K562 (cell line): ENCODE data around the gene ZNF646. TPM values are rescaled to one million over a fixed set of nuclear protein-coding genes. Genes with fewer than 3 reads are reported as not detected.

Experiments
- AFF4 ChIP-seq: sonication (generic); formaldehyde crosslinking; IDR thresholded peaks from 2 replicates; pipeline ENCODE4 v1.8.0; 2023; ENCODE audit warnings: mild to moderate bottlenecking, missing genetic modification reagents
- CCAR2 ChIP-seq: fragments of 200-400 bp; formaldehyde crosslinking; IDR thresholded peaks from 2 replicates; pipeline ENCODE4 v1.6.1; 2017; ENCODE audit warnings: mild to moderate bottlenecking, low read depth, low read length
- CREB1 ChIP-seq, 2 experiments: sonication (generic) in 1 of 2; formaldehyde crosslinking in 1 of 2; IDR thresholded peaks; 2 replicates each; pipeline versions ENCODE4 v1.6.1 to v1.8.0; 2012 to 2022; ENCODE audit warnings: inconsistent platforms in 1 of 2, mild to moderate bottlenecking in 1 of 2, missing genetic modification reagents in 1 of 2, moderate library complexity in 1 of 2
- FOXJ2 ChIP-seq: fragments of 200-800 bp; sonication (Bioruptor generic); IDR thresholded peaks from 2 replicates; pipeline ENCODE4 v1.6.1; 2016; ENCODE audit warnings: missing genetic modification characterization, missing compliant biosample characterization
- HDAC3 ChIP-seq: fragments of 450-650 bp; IDR thresholded peaks from 2 replicates; pipeline ENCODE4 v1.6.1; 2018; ENCODE audit warnings: borderline replicate concordance, mild to moderate bottlenecking, moderate library complexity; ENCODE audit not compliant: partially characterized antibody
- HDAC6 ChIP-seq: IDR thresholded peaks from 2 replicates; pipeline ENCODE4 v1.6.1; 2012; ENCODE audit warnings: low read depth, mild to moderate bottlenecking, control low read depth, inconsistent platforms, low read length, moderate library complexity
- HMGN3 ChIP-seq: IDR thresholded peaks from 2 replicates; pipeline ENCODE4 v1.6.1; 2011; ENCODE audit warnings: borderline replicate concordance, low read depth, mild to moderate bottlenecking, mixed read lengths, low read length; ENCODE audit not compliant: insufficient read length; ENCODE audit errors: extremely low read depth
- HNRNPLL ChIP-seq: fragments of 200-400 bp; formaldehyde crosslinking; IDR thresholded peaks from 2 replicates; pipeline ENCODE4 v1.6.1; 2017; ENCODE audit warnings: low read length, low read depth, mild to moderate bottlenecking; ENCODE audit not compliant: poor library complexity, severe bottlenecking
- NCOA1 ChIP-seq: fragments of 450-650 bp; IDR thresholded peaks from 2 replicates; pipeline ENCODE4 v1.6.1; 2016; ENCODE audit warnings: low read depth
- PHF21A ChIP-seq: fragments of 450-650 bp; IDR thresholded peaks from 2 replicates; pipeline ENCODE4 v1.6.1; 2017; ENCODE audit warnings: low read depth, borderline replicate concordance
- RBM14 ChIP-seq: fragments of 200-400 bp; formaldehyde crosslinking; IDR thresholded peaks from 2 replicates; pipeline ENCODE4 v1.6.1; 2018; ENCODE audit warnings: low read depth, mild to moderate bottlenecking, low read length, moderate library complexity, borderline replicate concordance; ENCODE audit not compliant: insufficient read depth
- SP2 ChIP-seq: IDR thresholded peaks from 2 replicates; pipeline ENCODE4 v1.6.1; 2011; ENCODE audit warnings: mild to moderate bottlenecking, low read depth, low read length, moderate library complexity; ENCODE audit not compliant: poor library complexity, severe bottlenecking; ENCODE audit errors: extremely low read depth
- STAT5A ChIP-seq: IDR thresholded peaks from 2 replicates; pipeline ENCODE4 v1.6.1; 2012; ENCODE audit warnings: low read length, inconsistent platforms, borderline replicate concordance
- STAT5B ChIP-seq: fragments of 250-450 bp; sonication (Bioruptor Pico); IDR thresholded peaks from 2 replicates; pipeline ENCODE4 v1.8.0; 2021; ENCODE audit warnings: mild to moderate bottlenecking, inconsistent platforms
- TAL1 ChIP-seq: fragments of 450-650 bp; IDR thresholded peaks from 2 replicates; pipeline ENCODE4 v1.6.1; 2016; ENCODE audit warnings: mild to moderate bottlenecking
- TFE3 ChIP-seq: fragments of 450-650 bp; formaldehyde crosslinking; IDR thresholded peaks from 2 replicates; pipeline ENCODE4 v1.4.0; 2020; ENCODE audit warnings: mild to moderate bottlenecking, mixed read lengths
- ZFP1 ChIP-seq: fragments of 450-650 bp; formaldehyde crosslinking; IDR thresholded peaks from 2 replicates; pipeline ENCODE4 v1.4.0; 2020; ENCODE audit warnings: mild to moderate bottlenecking, mixed read lengths
- ZNF444 ChIP-seq: fragments of 250-450 bp; sonication (Bioruptor Pico); IDR thresholded peaks from 2 replicates; pipeline ENCODE4 v1.4.0; 2020; ENCODE audit warnings: mild to moderate bottlenecking, moderate library complexity
- ZNF561 ChIP-seq: fragments of 450-650 bp; formaldehyde crosslinking; conservative IDR thresholded peaks from 2 replicates; pipeline ENCODE4 v1.4.0; 2020; ENCODE audit warnings: mild to moderate bottlenecking, moderate library complexity
- ZNF699 ChIP-seq: fragments of 250-450 bp; sonication (Bioruptor Pico); IDR thresholded peaks from 2 replicates; pipeline ENCODE4 v1.8.0; 2021; ENCODE audit warnings: mild to moderate bottlenecking, moderate library complexity; ENCODE audit not compliant: insufficient replicate concordance
- ZNF778 ChIP-seq: fragments of 450-650 bp; formaldehyde crosslinking; IDR thresholded peaks from 2 replicates; pipeline ENCODE4 v1.4.0; 2020; ENCODE audit warnings: mild to moderate bottlenecking, moderate library complexity
- polyA plus RNA-seq, 8 experiments: library from polyadenylated mRNA; depleted of rRNA in 4 of 8; stranded (reverse) in 5 of 8; unstranded in 3 of 8; fragments of >200 nt; fragmentation: Nextera tagmentation in 2 of 8; fragmentation: Illumina TruSeq in 1 of 8; extraction: Ambion mirVana in 2 of 8; extraction: Trizol in 1 of 8; gene quantifications; 2 replicates each; pipeline versions ENCODE4 v1.2.1 to v1.2.3, GENCODE V29; 2011 to 2014; ENCODE audit warnings: inconsistent platforms in 1 of 8, missing spikeins in 1 of 8
- total RNA-seq, 7 experiments: library from RNA; depleted of rRNA in 6 of 7; stranded (reverse); fragments of >200 nt in 6 of 7; fragmentation: Illumina TruSeq in 2 of 7; extraction: Trizol in 2 of 7; gene quantifications; 2 replicates each; pipeline versions ENCODE4 v1.2.1 to v1.2.3, GENCODE V29; 2011 to 2021; ENCODE audit warnings: low replicate concordance in 1 of 7
- TF ChIP-seq, protein P1 (sequence below): fragments of 250-450 bp; sonication (Bioruptor Pico); IDR thresholded peaks from 2 replicates; pipeline ENCODE4 v1.5.0; 2021

Gene ZNF646
- total and polyA plus RNA-seq, 9 of the 15 experiments (the other 6 are each of a cell fraction or from before 2014, with no cell fraction given), result 0.08 to 20.6 (median 8.0) TPM

GRCh38 chr16:31094424-31095120 is 20.4 kb downstream of the ZNF646 start, which contains the start of gene VKORC1 (continued):
- TF ChIP-seq RBM14 (peak; percentile 69; the same call in 1 of the 2 replicates), PHF21A (no peak), HDAC6 (no peak), STAT5B (CRISPR knock-in tag) (no peak), ZNF699 (CRISPR knock-in tag) (no peak), NCOA1 (no peak), STAT5A (no peak), ZNF778 (CRISPR knock-in tag) (no peak), AFF4 (CRISPR knock-in tag) (no peak), HNRNPLL (peak; percentile 92), SP2 (peak; percentile 39), HDAC3 (no peak), ZNF444 (no peak), CCAR2 (no peak), FOXJ2 (no peak), TFE3 (CRISPR knock-in tag) (no peak), ZNF561 (CRISPR knock-in tag) (no peak), HMGN3 (peak; percentile 77), TAL1 (no peak), CREB1 (IDR thresholded peaks at IDR 0.05) (peak; percentile 40; the same call in 1 of the 2 replicates), CREB1 (CRISPR knock-in tag; IDR thresholded peaks at IDR 0.05) (peak; percentile 59), ZFP1 (no peak)
- TF ChIP-seq, protein P1, sequence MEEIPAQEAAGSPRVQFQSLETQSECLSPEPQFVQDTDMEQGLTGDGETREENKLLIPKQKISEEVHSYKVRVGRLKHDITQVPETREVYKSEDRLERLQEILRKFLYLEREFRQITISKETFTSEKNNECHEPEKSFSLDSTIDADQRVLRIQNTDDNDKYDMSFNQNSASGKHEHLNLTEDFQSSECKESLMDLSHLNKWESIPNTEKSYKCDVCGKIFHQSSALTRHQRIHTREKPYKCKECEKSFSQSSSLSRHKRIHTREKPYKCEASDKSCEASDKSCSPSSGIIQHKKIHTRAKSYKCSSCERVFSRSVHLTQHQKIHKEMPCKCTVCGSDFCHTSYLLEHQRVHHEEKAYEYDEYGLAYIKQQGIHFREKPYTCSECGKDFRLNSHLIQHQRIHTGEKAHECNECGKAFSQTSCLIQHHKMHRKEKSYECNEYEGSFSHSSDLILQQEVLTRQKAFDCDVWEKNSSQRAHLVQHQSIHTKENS (CRISPR knock-in tag), result no peak
